Lower lobe of right lung (tissue), 2 donors: ENCODE measurements around the gene ZNF536. TPM values are rescaled to one million over a fixed set of nuclear protein-coding genes. Genes with fewer than 3 reads are reported as not detected.
"Not testable (repeated sequence)": the region's sequence is repeated elsewhere in the genome, so short reads cannot be mapped to it uniquely, and the experiment has no call there.

Experiments
- ATAC-seq, 2 donors: fragments of 200-7000 bp; cut with Tn5 transposase; one replicate each; pipeline ENCODE4 v1.9.1; 2020 to 2022; ENCODE audit warnings: mild to moderate bottlenecking in 2 of 2, moderate library complexity in 2 of 2
- DNase-seq: peaks from one replicate; pipeline ENCODE4 v3.0.0-alpha.2; 2020
- H3K27ac ChIP-seq: fragments of 200-600 bp; one replicate; pipeline ENCODE4 v1.8.0; 2022
- H3K27me3 ChIP-seq: fragments of 200-600 bp; one replicate; pipeline ENCODE4 v1.8.0; 2022; ENCODE audit warnings: low read depth
- H3K36me3 ChIP-seq: fragments of 200-600 bp; one replicate; pipeline ENCODE4 v1.8.0; 2022; ENCODE audit warnings: mild to moderate bottlenecking
- H3K4me1 ChIP-seq: fragments of 200-600 bp; one replicate; pipeline ENCODE4 v1.8.0; 2022
- H3K4me3 ChIP-seq: fragments of 200-600 bp; one replicate; pipeline ENCODE4 v1.8.0; 2022; ENCODE audit warnings: mild to moderate bottlenecking
- H3K9me3 ChIP-seq: fragments of 200-600 bp; one replicate; pipeline ENCODE4 v1.8.0; 2022
- CTCF ChIP-seq: fragments of 200-600 bp; IDR thresholded peaks from one replicate; pipeline ENCODE4 v1.8.0; 2022; ENCODE audit warnings: antibody characterized with exemption, mild to moderate bottlenecking
- intact Hi-C: fragments of 100-400 bp; cut with DNase I; formaldehyde crosslinking; loops from one replicate; pipeline ENCODE4 v1.11.0; 2022
- total RNA-seq: library from RNA; stranded (reverse); fragmentation: NEBNext Ultra II Directional; extraction: Animal tissue kit (Norgen Biotek cat#: 25700); gene quantifications from one replicate; pipeline ENCODE4 v1.2.1, GENCODE V29; 2021
- donor health status: DM: no; HTN: yes; CAD: no; lungs with severe emphysema.

ZNF536 gene
- total RNA-seq, 1 donor from 2014 or later: 0.12 TPM

- ATAC-seq (no peak), DNase-seq (no peak)
- H3K4me3 ChIP-seq: no peak overlapping the region
- TF ChIP-seq CTCF: no peak
- H3K9me3 ChIP-seq: no peaks in the 10 kb centered on the region
- no peak overlapping the region for H3K27ac ChIP-seq
- no peaks in the 10 kb centered on the region for H3K4me1 ChIP-seq
- intact Hi-C loops: no loop called here
- H3K27me3 ChIP-seq: no peaks in the 10 kb centered on the region
- no peaks in the 10 kb centered on the region for H3K36me3 ChIP-seq
These were observed 27.4 kb upstream of the ZNF536 start for GRCh38 chr19:30344446-30345425.

GRCh38 chr19:30345686-30346085 lies 26.5 kb upstream of the ZNF536 start:
- H3K27ac ChIP-seq: no peak overlapping the region
- TF ChIP-seq CTCF: no peak
- H3K4me3 ChIP-seq: no peak overlapping the region
- DNase-seq (no peak), ATAC-seq (no peak)
- no peaks in the 10 kb centered on the region for H3K27me3 ChIP-seq
- intact Hi-C loops: no loop called here
- no peaks in the 10 kb centered on the region for H3K36me3 ChIP-seq
- no peaks in the 10 kb centered on the region for H3K9me3 ChIP-seq
- no peaks in the 10 kb centered on the region for H3K4me1 ChIP-seq

- intact Hi-C loops, ATAC-seq, DNase-seq, H3K36me3 ChIP-seq, H3K9me3 ChIP-seq, H3K4me1 ChIP-seq, H3K4me3 ChIP-seq, H3K27ac ChIP-seq, H3K27me3 ChIP-seq: not testable (repeated sequence)
These were observed 25.7 kb upstream of the ZNF536 start for GRCh38 chr19:30346468-30346867.

- DNase-seq (no peak), ATAC-seq (no peak)
- H3K4me3 ChIP-seq: no peak overlapping the region
- no peaks in the 10 kb centered on the region for H3K4me1 ChIP-seq
- no peaks in the 10 kb centered on the region for H3K27me3 ChIP-seq
- intact Hi-C loops: no loop called here
- no peaks in the 10 kb centered on the region for H3K9me3 ChIP-seq
- TF ChIP-seq CTCF: no peak
- no peak overlapping the region for H3K27ac ChIP-seq
- H3K36me3 ChIP-seq: no peaks in the 10 kb centered on the region
These were observed 23.0 kb upstream of the ZNF536 start for GRCh38 chr19:30349131-30349730.

GRCh38 chr19:30350692-30351663 lies 21.2 kb upstream of the ZNF536 start:
- Histone ChIP-seq H3K9me3 (no peaks in the 10 kb centered on the region), H3K4me3 (no peak overlapping the region), H3K27ac (no peak overlapping the region), H3K36me3 (no peaks in the 10 kb centered on the region), H3K4me1 (no peaks in the 10 kb centered on the region), H3K27me3 (no peaks in the 10 kb centered on the region)
- ATAC-seq: no peak
- intact Hi-C loops: no loop called here
- no peak for TF ChIP-seq CTCF
- DNase-seq: no peak
